Muscle of leg (tissue), 11 donors: ENCODE measurements around the gene PLPP4. TPM values are rescaled to one million over a fixed set of nuclear protein-coding genes. Genes with fewer than 3 reads are reported as not detected.

Experiments used
- DNase-seq: peaks from one replicate; pipeline ENCODE4 v3.0.0; 2013
- H3K27ac ChIP-seq: one replicate; pipeline ENCODE4 v1.5.1; 2013; ENCODE audit warnings: mild to moderate bottlenecking, low read length, control low read depth
- H3K27me3 ChIP-seq: one replicate; pipeline ENCODE4 v1.6.1; 2013; ENCODE audit warnings: low read length; ENCODE audit not compliant: control insufficient read depth, insufficient read depth
- H3K36me3 ChIP-seq: one replicate; pipeline ENCODE4 v1.6.1; 2013; ENCODE audit warnings: low read length; ENCODE audit not compliant: control insufficient read depth, insufficient read depth
- H3K4me1 ChIP-seq: one replicate; pipeline ENCODE4 v1.6.1; 2013; ENCODE audit warnings: low read length; ENCODE audit not compliant: control insufficient read depth, insufficient read depth
- H3K4me3 ChIP-seq: one replicate; pipeline ENCODE4 v1.5.1; 2013; ENCODE audit warnings: low read length, control low read depth
- H3K9me3 ChIP-seq: replicated peaks from 2 replicates; pipeline ENCODE4 v1.6.1; 2013; ENCODE audit warnings: low read depth, low read length; ENCODE audit not compliant: control insufficient read depth
- WGBS: methylation state at CpG from one replicate; pipeline ENCODE4 v1.1.5; 2013; ENCODE audit warnings: missing lambda C conversion rate; ENCODE audit not compliant: insufficient coverage; 5-methylcytosine and 5-hydroxymethylcytosine counted together
- polyA plus RNA-seq, 8 donors: library from polyadenylated mRNA; unstranded; fragments of 120-200 nt; gene quantifications; one replicate each; pipeline versions ENCODE4 v1.2.1 to v1.2.3, GENCODE V29; 2013; ENCODE audit warnings: inconsistent platforms in 1 of 8, low replicate concordance in 1 of 8; ENCODE audit not compliant: insufficient read length in 8 of 8, insufficient read depth in 1 of 8
- total RNA-seq: library from RNA; stranded (reverse); fragments of 120-200 nt; gene quantifications from one replicate; pipeline ENCODE4 v1.2.4, GENCODE V29; 2013

PLPP4 gene
- total and polyA plus RNA-seq, 9 donors, result 0.14 to 1.7 (median 0.32) TPM; not detected in 1

- DNase-seq, result no peak
- Histone ChIP-seq H3K27me3 (no peaks in the 10 kb centered on the region), H3K36me3 (no peaks in the 10 kb centered on the region), H3K27ac (no peak overlapping the region), H3K4me1 (no peaks in the 10 kb centered on the region), H3K4me3 (no peak overlapping the region), H3K9me3 (no peaks in the 10 kb centered on the region)
- whole genome bisulfite sequencing, result 0% methylated on average over 1 of the region's 3 CpGs
These were observed 82.0 kb downstream of the PLPP4 start for GRCh38 chr10:120539076-120539475.

DNA sequence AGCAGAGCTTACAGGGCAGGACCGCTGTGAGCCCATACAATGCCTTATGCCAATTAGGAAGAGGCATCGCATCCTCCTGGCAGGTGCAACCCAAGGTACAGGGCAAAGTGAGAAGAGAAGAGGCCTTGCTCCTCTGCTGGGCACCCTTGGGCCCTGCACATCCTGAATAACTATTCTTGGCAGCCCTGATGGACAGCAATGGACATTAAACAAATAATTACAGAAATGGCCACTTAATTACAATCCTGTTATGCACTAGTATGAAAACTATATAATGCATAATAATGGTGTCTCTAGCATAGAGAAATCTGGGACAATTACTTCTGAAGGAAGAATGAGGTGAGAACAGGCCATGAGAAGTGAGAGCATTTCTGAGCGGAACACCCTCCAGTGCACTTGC lies 83.5 kb downstream of the PLPP4 start:
- no peaks in the 10 kb centered on the region for H3K9me3 ChIP-seq
- no peak overlapping the region for H3K27ac ChIP-seq
- 78% methylated on average over 2 of the region's 3 CpGs for WGBS
- no peak overlapping the region for H3K4me3 ChIP-seq
- no peaks in the 10 kb centered on the region for H3K36me3 ChIP-seq
- H3K4me1 ChIP-seq, result no peaks in the 10 kb centered on the region
- no peaks in the 10 kb centered on the region for H3K27me3 ChIP-seq
- no peak for DNase-seq

GRCh38 chr10:120541984-120542383 lies 85.0 kb downstream of the PLPP4 start:
- DNase-seq, result no peak
- H3K9me3 ChIP-seq, result no peaks in the 10 kb centered on the region
- no peaks in the 10 kb centered on the region for H3K27me3 ChIP-seq
- no peak overlapping the region for H3K4me3 ChIP-seq
- H3K36me3 ChIP-seq, result no peaks in the 10 kb centered on the region
- WGBS, result 74% methylated on average over 4 of the region's 4 CpGs
- no peak overlapping the region for H3K27ac ChIP-seq
- H3K4me1 ChIP-seq, result no peaks in the 10 kb centered on the region

GRCh38 chr10:120542591-120542990 lies 85.6 kb downstream of the PLPP4 start:
- Histone ChIP-seq H3K36me3 (no peaks in the 10 kb centered on the region), H3K4me3 (no peak overlapping the region), H3K4me1 (no peaks in the 10 kb centered on the region), H3K9me3 (no peaks in the 10 kb centered on the region), H3K27ac (no peak overlapping the region), H3K27me3 (no peaks in the 10 kb centered on the region)
- no peak for DNase-seq
- 76% methylated on average over 3 of the region's 7 CpGs for WGBS

- WGBS, result 80% methylated on average over 2 of the region's 2 CpGs
- H3K9me3 ChIP-seq, result no peaks in the 10 kb centered on the region
- H3K4me3 ChIP-seq, result no peak overlapping the region
- H3K27me3 ChIP-seq, result no peaks in the 10 kb centered on the region
- H3K27ac ChIP-seq, result no peak overlapping the region
- H3K4me1 ChIP-seq, result no peaks in the 10 kb centered on the region
- no peaks in the 10 kb centered on the region for H3K36me3 ChIP-seq
- DNase-seq, result no peak
These were observed 86.3 kb downstream of the PLPP4 start for GRCh38 chr10:120543291-120543690.

DNA sequence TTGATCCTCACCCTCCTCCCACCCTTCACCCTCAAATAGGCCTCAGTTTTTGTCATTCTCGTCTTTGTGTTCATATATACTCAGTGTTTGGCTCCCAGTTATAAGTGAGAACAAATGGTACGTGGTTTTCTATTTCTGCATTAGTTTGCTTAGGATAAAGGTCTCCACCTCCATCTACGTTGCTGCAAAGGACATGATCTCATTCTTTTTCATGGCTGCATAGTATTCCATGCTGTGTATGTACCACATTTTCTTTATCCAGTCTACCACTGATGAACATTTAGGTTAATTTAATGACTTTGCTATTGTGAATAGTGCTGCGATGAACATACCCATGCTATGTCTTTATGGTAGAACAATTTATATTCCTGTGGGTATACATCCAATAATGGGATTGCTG lies 91.2 kb downstream of the PLPP4 start:
- no peak for DNase-seq
- WGBS, result no CpG with 5 or more reads among the region's 4 CpGs
- Histone ChIP-seq H3K27ac (no peak overlapping the region), H3K4me1 (no peaks in the 10 kb centered on the region), H3K27me3 (no peaks in the 10 kb centered on the region), H3K4me3 (no peak overlapping the region), H3K36me3 (no peaks in the 10 kb centered on the region), H3K9me3 (no peaks in the 10 kb centered on the region)

DNA sequence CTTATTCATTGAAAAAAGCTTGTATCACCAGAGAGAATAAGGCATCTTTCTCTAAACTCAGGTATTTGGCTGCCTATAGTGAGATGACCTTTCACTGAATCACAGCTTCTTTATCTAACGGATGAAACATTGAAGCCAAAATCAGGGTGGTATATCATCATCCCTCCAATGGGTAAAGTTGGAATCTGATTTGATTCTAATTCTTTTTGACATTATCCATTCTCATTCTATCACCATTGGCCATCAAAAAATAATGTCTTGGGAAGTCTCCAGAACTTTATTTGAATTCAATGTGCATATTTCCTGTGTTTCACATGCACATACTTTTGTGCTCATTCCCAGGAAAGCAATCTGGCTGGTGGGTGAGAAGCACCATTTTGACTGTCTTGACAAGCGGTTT lies 95.2 kb downstream of the PLPP4 start:
- no peak overlapping the region for H3K27ac ChIP-seq
- H3K27me3 ChIP-seq, result no peaks in the 10 kb centered on the region
- peaks cover 4% of the 10 kb centered on the region for H3K9me3 ChIP-seq
- no peak overlapping the region for H3K4me3 ChIP-seq
- H3K36me3 ChIP-seq, result no peaks in the 10 kb centered on the region
- no CpG with 5 or more reads among the region's 2 CpGs for WGBS
- no peak for DNase-seq
- no peaks in the 10 kb centered on the region for H3K4me1 ChIP-seq

DNA sequence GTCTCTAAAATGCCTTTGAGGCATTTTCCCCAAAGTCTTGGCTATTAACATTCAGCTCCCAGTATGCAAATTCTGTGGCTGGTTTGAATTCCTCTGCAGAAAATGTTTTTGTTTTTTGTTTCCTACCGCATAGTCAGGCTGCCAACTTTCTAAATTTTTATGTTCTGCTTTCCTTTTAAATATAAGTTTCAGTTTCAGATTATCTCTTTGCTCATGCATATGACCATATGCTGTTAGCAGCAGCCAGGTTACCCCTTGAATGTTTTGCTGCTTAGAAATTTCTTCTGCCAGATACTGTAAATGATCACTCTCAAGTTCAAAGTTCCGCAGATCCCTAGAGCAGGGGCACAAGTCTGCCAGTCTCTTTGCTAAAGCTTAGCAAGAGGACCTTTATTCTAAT lies 96.9 kb downstream of the PLPP4 start:
- DNase-seq, result no peak
- WGBS, result 89% methylated on average over 1 of the region's 2 CpGs
- no peak overlapping the region for H3K27ac ChIP-seq
- peaks cover 4% of the 10 kb centered on the region for H3K9me3 ChIP-seq
- no peaks in the 10 kb centered on the region for H3K4me1 ChIP-seq
- H3K27me3 ChIP-seq, result no peaks in the 10 kb centered on the region
- no peaks in the 10 kb centered on the region for H3K36me3 ChIP-seq
- H3K4me3 ChIP-seq, result no peak overlapping the region

DNA sequence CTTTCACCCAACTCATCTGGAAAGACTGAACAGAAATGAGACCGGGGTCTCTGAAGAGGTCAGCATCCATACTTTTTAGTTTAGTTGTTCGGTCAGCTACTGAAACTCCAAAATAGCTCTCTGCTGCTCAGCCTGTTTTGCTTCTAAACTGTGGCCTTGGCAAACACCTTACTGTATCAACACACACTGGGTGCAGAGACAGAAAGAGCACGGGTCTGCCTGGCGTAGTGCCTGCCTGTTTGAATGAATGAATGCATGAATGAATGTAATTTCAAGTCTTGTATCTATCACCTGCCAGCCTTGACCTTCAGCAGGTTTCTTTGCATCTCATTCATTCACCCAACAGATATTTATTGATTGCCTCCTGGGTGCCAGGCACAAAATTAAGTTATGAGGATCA lies 98.4 kb downstream of the PLPP4 start:
- DNase-seq, result no peak
- 100% methylated on average over 1 of the region's 4 CpGs for WGBS

GRCh38 chr10:120555842-120556532 lies 99.0 kb downstream of the PLPP4 start:
- WGBS, result 67% methylated on average over 1 of the region's 2 CpGs
- no peaks in the 10 kb centered on the region for H3K27me3 ChIP-seq
- no peak overlapping the region for H3K27ac ChIP-seq
- H3K36me3 ChIP-seq, result no peaks in the 10 kb centered on the region
- H3K4me3 ChIP-seq, result no peak overlapping the region
- DNase-seq, result no peak
- peaks cover 4% of the 10 kb centered on the region for H3K9me3 ChIP-seq
- H3K4me1 ChIP-seq, result no peaks in the 10 kb centered on the region

More for the DNA sequence above, 98.4 kb downstream of the PLPP4 start:
- Histone ChIP-seq H3K4me1 (no peaks in the 10 kb centered on the region), H3K36me3 (no peaks in the 10 kb centered on the region), H3K27me3 (no peaks in the 10 kb centered on the region), H3K4me3 (no peak overlapping the region), H3K9me3 (peaks cover 4% of the 10 kb centered on the region), H3K27ac (no peak overlapping the region)

DNA sequence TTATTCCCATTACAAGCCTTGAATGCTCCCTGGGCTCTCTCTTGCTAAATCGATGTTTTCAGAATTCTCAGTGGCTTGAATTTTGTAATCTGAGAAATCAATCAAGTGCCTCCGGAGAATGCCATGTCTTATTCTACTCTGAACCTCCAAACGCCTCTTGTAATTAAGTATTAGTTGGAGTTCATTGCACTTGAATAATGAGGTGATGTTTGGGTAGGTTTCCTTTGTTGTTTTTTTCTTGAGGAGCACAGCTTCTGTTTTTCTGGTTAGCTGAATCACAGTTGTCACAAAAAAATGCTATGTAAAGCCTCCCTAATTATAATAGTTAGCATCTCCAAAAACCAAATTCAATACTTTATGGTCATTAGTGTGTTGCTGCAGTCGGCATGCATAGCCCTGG lies 100.3 kb downstream of the PLPP4 start:
- Histone ChIP-seq H3K36me3 (no peaks in the 10 kb centered on the region), H3K27ac (no peak overlapping the region), H3K9me3 (peaks cover 4% of the 10 kb centered on the region), H3K4me3 (no peak overlapping the region), H3K4me1 (no peaks in the 10 kb centered on the region), H3K27me3 (no peaks in the 10 kb centered on the region)
- WGBS, result no CpG with 5 or more reads among the region's 4 CpGs
- DNase-seq, result no peak
